DOHH2 (cell line): Measurements from ENCODE around the gene CLDN7.

Experiments used
- H3F3A ChIP-seq: fragments of 200-600 bp; sonication (generic), shearing (Covaris generic); 2 replicates; pipeline ENCODE4 v1.6.0; 2016; ENCODE audit warnings: antibody characterized with exemption, mild to moderate bottlenecking; ENCODE audit not compliant: control insufficient read depth, insufficient read depth
- H3K27ac ChIP-seq: fragments of 200-600 bp; sonication (generic); 2 replicates; pipeline ENCODE4 v1.5.1; 2014; ENCODE audit warnings: low read depth, mild to moderate bottlenecking, low read length, moderate library complexity
- H3K27me3 ChIP-seq: fragments of 200-600 bp; sonication (generic); 2 replicates; pipeline ENCODE4 v1.6.1; 2014; ENCODE audit warnings: mild to moderate bottlenecking, low read length, mixed read lengths; ENCODE audit not compliant: control insufficient read depth
- H3K36me3 ChIP-seq: fragments of 200-600 bp; sonication (generic); 2 replicates; pipeline ENCODE4 v1.6.1; 2014; ENCODE audit warnings: mild to moderate bottlenecking, low read length, moderate library complexity, mixed read lengths; ENCODE audit not compliant: control insufficient read depth
- H3K4me1 ChIP-seq: fragments of 200-600 bp; sonication (generic); 2 replicates; pipeline ENCODE4 v1.6.1; 2014; ENCODE audit warnings: mild to moderate bottlenecking, low read length, mixed read lengths; ENCODE audit not compliant: control insufficient read depth
- H3K4me2 ChIP-seq: fragments of 200-600 bp; sonication (generic); 2 replicates; pipeline ENCODE4 v1.6.0; 2014; ENCODE audit warnings: mild to moderate bottlenecking, low read length, moderate library complexity
- H3K4me3 ChIP-seq: fragments of 200-600 bp; sonication (generic); 2 replicates; pipeline ENCODE4 v1.5.1; 2014; ENCODE audit warnings: mild to moderate bottlenecking, low read length, mixed read lengths
- H3K79me2 ChIP-seq: fragments of 200-600 bp; sonication (generic); 2 replicates; pipeline ENCODE4 v1.6.1; 2014; ENCODE audit warnings: mild to moderate bottlenecking, low read length, mixed read lengths; ENCODE audit not compliant: control insufficient read depth
- H3K9me2 ChIP-seq: fragments of 200-600 bp; sonication (generic); replicated peaks from 2 replicates; pipeline ENCODE4 v1.6.1; 2014; ENCODE audit warnings: mild to moderate bottlenecking, low read length, mixed read lengths; ENCODE audit not compliant: control insufficient read depth
- H3K9me3 ChIP-seq: fragments of 200-600 bp; sonication (generic); 2 replicates; pipeline ENCODE4 v1.6.1; 2014; ENCODE audit warnings: antibody characterized with exemption, low read length, mixed read lengths; ENCODE audit not compliant: control insufficient read depth, insufficient read depth
- H4K20me1 ChIP-seq: fragments of 200-600 bp; sonication (generic); 2 replicates; pipeline ENCODE4 v1.6.0; 2014; ENCODE audit warnings: low read depth, mild to moderate bottlenecking, antibody characterized with exemption, low read length, moderate library complexity; ENCODE audit not compliant: control insufficient read depth, insufficient read depth
- EZH2phosphoT487 ChIP-seq: fragments of 200-600 bp; sonication (generic); IDR thresholded peaks from 2 replicates; pipeline ENCODE4 v1.6.1; 2017; ENCODE audit warnings: borderline replicate concordance, mild to moderate bottlenecking, antibody characterized with exemption, low read length, moderate library complexity, mixed read lengths
- TF ChIP-seq, protein P1 (sequence below): fragments of 200-600 bp; sonication (generic); IDR thresholded peaks from one replicate; pipeline ENCODE4 v1.5.1; 2014; ENCODE audit warnings: antibody characterized with exemption, mild to moderate bottlenecking, low read depth, low read length; ENCODE audit not compliant: poor library complexity, severe bottlenecking

CLDN7 gene

DNA sequence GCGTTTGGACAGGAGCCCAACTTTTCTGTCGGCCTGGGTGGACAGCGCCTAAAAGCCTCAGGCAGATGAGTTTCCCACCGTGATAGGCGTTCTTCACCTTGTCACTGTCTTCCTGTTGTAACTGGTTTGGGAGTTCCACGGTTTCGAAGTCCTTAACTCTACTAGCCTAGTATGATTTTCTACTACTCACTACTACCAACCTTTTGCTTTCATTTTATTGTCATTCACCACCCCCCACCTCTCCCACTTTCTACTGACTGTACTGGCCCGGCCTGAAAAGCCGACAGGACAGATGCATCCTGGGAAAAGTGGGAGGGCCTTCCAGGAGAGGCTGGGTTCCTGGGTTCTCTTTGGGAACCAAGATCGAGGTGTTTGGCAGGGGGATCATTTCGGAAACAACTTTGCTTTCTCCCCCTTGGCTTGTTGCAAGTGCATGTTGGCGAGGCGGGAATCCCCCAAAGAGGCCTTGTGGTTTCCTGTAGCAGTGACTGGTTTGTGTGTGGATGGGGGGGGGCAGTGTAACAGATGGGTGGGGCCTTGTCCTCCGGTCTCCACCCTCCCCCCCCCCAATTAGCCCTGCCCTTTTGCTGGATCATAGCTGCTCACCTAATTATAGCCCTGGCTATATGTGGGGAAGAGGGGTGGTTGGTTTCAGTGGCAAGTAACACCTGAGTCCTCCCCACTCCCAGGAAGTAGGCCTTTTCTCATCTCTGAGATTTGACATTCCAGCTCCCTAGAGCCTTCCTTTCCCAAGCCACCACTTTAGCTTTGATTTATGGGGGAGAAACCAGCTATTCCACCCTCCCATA, 46.6 kb upstream of the CLDN7 start:
- peaks cover 59% of the 10 kb centered on the region for H3F3A ChIP-seq

DNA sequence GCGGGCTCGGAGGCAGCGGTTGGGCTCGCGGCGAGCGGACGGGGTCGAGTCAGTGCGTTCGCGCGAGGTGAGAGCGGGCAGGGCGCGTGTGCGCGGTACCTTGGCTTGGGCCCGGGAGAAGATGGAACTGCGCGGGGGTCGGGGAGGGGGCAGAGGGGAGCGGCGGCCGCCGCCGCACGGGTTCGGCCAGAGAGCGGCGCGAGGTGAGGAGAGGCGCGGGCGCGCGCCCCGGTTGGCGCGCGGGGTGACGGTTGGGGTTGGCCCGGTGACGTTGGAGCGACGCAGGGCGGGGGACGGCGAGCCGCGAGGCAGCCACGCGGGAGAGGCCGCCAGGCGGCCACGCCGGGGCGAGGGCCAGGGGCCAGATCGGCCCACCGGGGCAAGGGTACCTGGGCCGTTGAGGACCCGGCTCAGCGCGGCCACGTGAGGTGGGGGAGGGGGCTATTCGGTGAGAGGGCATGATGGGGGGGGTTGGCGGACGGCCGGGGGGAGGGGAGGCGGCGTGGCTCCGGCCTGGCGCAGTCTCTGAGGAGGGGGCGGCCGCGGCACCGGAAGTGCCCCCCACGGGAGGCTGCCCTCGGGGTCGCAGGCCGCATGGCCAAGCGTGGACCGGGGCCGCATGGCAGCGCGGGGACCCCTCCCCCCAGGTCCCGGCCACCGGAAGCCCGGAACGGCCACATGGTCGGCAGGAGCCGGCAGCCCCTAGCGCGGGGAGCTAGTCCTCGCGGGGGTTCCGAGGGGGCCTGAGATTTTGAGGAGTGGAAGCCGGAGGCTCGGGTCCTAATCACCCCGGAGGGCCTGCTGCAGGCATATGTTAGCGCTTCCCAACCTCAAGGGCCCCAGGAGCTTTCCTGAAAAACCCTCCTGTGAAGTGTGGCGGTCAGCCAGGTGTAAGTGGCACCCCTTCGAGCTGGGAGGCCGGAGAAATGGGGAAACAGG, 45.7 kb upstream of the CLDN7 start:
- Histone ChIP-seq H3K9me3 (no peaks in the 10 kb centered on the region), H3K27me3 (no peaks in the 10 kb centered on the region), H3K79me2 (peaks cover 49% of the 10 kb centered on the region), H3K4me3 (peak overlapping the region; percentile 84), H4K20me1 (peaks cover 28% of the 10 kb centered on the region), H3K4me1 (peaks cover 36% of the 10 kb centered on the region), H3K4me2 (peak overlapping the region; percentile 73), H3F3A (peaks cover 50% of the 10 kb centered on the region), H3K36me3 (peaks cover 54% of the 10 kb centered on the region), H3K9me2 (no peaks in the 10 kb centered on the region), H3K27ac (peak overlapping the region; percentile 87)
- TF ChIP-seq EZH2phosphoT487, result no peak
- TF ChIP-seq, protein P1, sequence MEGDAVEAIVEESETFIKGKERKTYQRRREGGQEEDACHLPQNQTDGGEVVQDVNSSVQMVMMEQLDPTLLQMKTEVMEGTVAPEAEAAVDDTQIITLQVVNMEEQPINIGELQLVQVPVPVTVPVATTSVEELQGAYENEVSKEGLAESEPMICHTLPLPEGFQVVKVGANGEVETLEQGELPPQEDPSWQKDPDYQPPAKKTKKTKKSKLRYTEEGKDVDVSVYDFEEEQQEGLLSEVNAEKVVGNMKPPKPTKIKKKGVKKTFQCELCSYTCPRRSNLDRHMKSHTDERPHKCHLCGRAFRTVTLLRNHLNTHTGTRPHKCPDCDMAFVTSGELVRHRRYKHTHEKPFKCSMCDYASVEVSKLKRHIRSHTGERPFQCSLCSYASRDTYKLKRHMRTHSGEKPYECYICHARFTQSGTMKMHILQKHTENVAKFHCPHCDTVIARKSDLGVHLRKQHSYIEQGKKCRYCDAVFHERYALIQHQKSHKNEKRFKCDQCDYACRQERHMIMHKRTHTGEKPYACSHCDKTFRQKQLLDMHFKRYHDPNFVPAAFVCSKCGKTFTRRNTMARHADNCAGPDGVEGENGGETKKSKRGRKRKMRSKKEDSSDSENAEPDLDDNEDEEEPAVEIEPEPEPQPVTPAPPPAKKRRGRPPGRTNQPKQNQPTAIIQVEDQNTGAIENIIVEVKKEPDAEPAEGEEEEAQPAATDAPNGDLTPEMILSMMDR, result no peak

More for the DNA sequence above, 46.6 kb upstream of the CLDN7 start:
- Histone ChIP-seq H3K27ac (peak overlapping the region; percentile 87), H3K4me3 (peak overlapping the region; percentile 84), H3K79me2 (peaks cover 55% of the 10 kb centered on the region), H3K27me3 (no peaks in the 10 kb centered on the region), H3K36me3 (peaks cover 62% of the 10 kb centered on the region), H3K4me1 (peaks cover 45% of the 10 kb centered on the region), H3K9me2 (no peaks in the 10 kb centered on the region), H4K20me1 (peaks cover 34% of the 10 kb centered on the region), H3K4me2 (peak overlapping the region; percentile 73), H3K9me3 (no peaks in the 10 kb centered on the region)
- TF ChIP-seq, protein P1, result no peak
- TF ChIP-seq EZH2phosphoT487, result no peak

DNA sequence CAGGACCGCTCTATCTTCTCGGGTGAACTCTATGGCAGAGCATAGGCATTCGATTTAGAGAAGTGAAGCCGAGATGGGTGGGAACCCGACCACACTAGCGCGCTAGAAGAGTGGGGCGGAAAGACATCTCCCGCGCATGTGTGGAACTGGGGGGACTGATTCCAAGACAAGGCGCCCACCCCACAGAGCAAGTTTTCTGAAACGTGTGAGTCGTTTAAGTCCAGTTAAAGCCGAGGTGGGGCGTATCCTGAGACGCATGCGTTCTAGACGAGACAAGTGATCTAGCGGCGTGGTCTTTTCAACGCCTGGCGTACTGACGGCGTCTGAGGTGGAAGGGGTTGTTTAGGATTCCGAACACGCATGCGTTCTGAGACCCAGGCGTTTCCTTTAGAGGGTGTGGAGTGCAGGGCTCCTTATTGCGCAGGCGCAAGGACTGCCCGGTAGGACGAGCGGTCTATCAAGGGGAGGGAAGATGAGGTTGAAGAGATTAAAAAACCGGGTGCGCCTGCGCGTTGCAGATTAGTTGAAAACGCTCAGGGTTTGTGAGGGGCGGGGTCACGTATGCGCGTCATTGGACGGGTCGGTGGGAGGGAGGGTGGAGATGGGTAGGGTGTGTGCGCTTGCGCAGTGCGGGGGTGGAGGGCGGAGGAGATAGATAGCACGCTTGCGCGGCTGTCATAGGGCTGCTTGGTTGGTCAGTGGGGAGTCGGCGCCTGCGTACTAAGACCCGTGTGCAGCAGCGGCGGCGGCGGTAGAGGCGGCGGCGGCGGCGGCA, 44.8 kb upstream of the CLDN7 start, which contains the start of gene EIF5A:
EIF5A (plus strand) TSS at position 718 of the 775 bp plus-strand sequence. CDS start 2,008 bp downstream, outside the sequence.
- Histone ChIP-seq H3K4me2 (peak within 1 kb of the TSS; percentile 73), H3K27me3 (no peaks in the 10 kb centered on the region), H4K20me1 (peaks cover 21% of the 10 kb centered on the region), H3K27ac (peak within 1 kb of the TSS; percentile 87), H3K36me3 (peaks cover 45% of the 10 kb centered on the region), H3K9me2 (no peaks in the 10 kb centered on the region), H3K4me3 (peak within 1 kb of the TSS; percentile 84), H3F3A (peaks cover 41% of the 10 kb centered on the region), H3K79me2 (peaks cover 44% of the 10 kb centered on the region), H3K4me1 (peaks cover 30% of the 10 kb centered on the region), H3K9me3 (no peaks in the 10 kb centered on the region)
- TF ChIP-seq, protein P1, result no peak
- TF ChIP-seq EZH2phosphoT487, result no peak
